Right lobe of liver (tissue), 6 donors: ENCODE results near the gene ITPRID2. TPM values are rescaled to one million over a fixed set of nuclear protein-coding genes. Genes with fewer than 3 reads are reported as not detected.

Source experiments
- ATAC-seq, 4 donors: fragments of 200-7000 bp; cut with Tn5 transposase; one replicate each; pipeline ENCODE4 v1.9.1; 2020; ENCODE audit warnings: mild to moderate bottlenecking in 4 of 4, moderate library complexity in 4 of 4
- DNase-seq, 3 donors: peaks; one replicate each; pipeline ENCODE4 v3.0.0-alpha.2; 2020
- H3K27ac ChIP-seq, 3 donors: fragments of 200-600 bp; one replicate each; pipeline ENCODE4 v1.8.0; 2022
- H3K27me3 ChIP-seq, 2 donors: fragments of 200-600 bp; one replicate each; pipeline ENCODE4 v1.8.0; 2022
- H3K36me3 ChIP-seq, 4 donors: fragments of 200-600 bp; sonication (generic) in 1 of 4; one replicate each; pipeline versions ENCODE4 v1.5.1 to v1.8.0; 2017 to 2022; ENCODE audit warnings: control low read depth in 1 of 4
- H3K4me1 ChIP-seq, 4 donors: fragments of 200-600 bp; sonication (generic) in 1 of 4; one replicate each; pipeline versions ENCODE4 v1.5.1 to v1.8.0; 2017 to 2022; ENCODE audit warnings: control low read depth in 1 of 4
- H3K4me3 ChIP-seq, 3 donors: fragments of 200-600 bp; one replicate each; pipeline ENCODE4 v1.8.0; 2022
- H3K9me3 ChIP-seq, 4 donors: fragments of 200-600 bp; sonication (generic) in 1 of 4; one replicate each; pipeline versions ENCODE4 v1.5.1 to v1.8.0; 2017 to 2022; ENCODE audit warnings: control low read depth in 1 of 4
- POLR2A ChIP-seq: fragments of 450-650 bp; IDR thresholded peaks from one replicate; pipeline ENCODE4 v1.6.1; 2017; ENCODE audit warnings: antibody characterized with exemption, mild to moderate bottlenecking
- WGBS: methylation state at CpG from one replicate; pipeline ENCODE4 v1.1.6; 2018; ENCODE audit warnings: low coverage, low lambda C conversion rate; ENCODE audit not compliant: insufficient coverage; ENCODE audit errors: missing lambda C conversion rate; 5-methylcytosine and 5-hydroxymethylcytosine counted together
- intact Hi-C, 2 donors: fragments of 100-400 bp; cut with DNase I; formaldehyde crosslinking; loops; one replicate each; pipeline versions ENCODE4 v1.11.2 to v1.14.1; 2022
- long read RNA-seq: library from polyadenylated mRNA; unstranded; transcript quantifications from one replicate; pipeline ENCODE4 v2.0.0, GENCODE V29; 2019
- total RNA-seq, 6 experiments: library from RNA; depleted of rRNA in 2 of 6; stranded (reverse); fragments of >200 nt in 2 of 6; fragmentation: NEBNext Ultra II Directional in 3 of 6; extraction: Animal tissue kit (Norgen Biotek cat#: 25700) in 3 of 6; gene quantifications; one replicate each; pipeline versions ENCODE4 v1.1.0 to v1.2.4, GENCODE V29; 2016 to 2023
- TF ChIP-seq, protein P1 (sequence below), 4 donors: fragments of 200-600 bp in 3 of 4; fragments of 450-650 bp in 1 of 4; IDR thresholded peaks; one replicate each; pipeline versions ENCODE4 v1.5.1 to v1.8.0; 2016 to 2022; ENCODE audit warnings: antibody characterized with exemption in 4 of 4, mild to moderate bottlenecking in 2 of 4
- donor health status: DM: no; HTN: yes; CAD: no.
- donor health status: DM: no; HTN: no; CAD: no.
- donor health status: DM: no; HTN: no; CAD: no.
- donor health status: DM: no; HTN: yes; CAD: no.
- donor health status: DM: no; HTN: yes; CAD: no.

The ITPRID2 gene
- total RNA-seq, result 100 to 1,000 TPM in 2 of 6 experiments, 10 to 100 TPM in 4; 49.4 to 129 (median 74.5) TPM
- long read RNA-seq, full-length matches to known transcripts, result 2 of 7 reads
- long read RNA-seq, partial matches to known transcripts, result 4 of 7 reads
- long read RNA-seq, other reads (novel, unspliced or antisense), result 1 of 7 reads

DNA sequence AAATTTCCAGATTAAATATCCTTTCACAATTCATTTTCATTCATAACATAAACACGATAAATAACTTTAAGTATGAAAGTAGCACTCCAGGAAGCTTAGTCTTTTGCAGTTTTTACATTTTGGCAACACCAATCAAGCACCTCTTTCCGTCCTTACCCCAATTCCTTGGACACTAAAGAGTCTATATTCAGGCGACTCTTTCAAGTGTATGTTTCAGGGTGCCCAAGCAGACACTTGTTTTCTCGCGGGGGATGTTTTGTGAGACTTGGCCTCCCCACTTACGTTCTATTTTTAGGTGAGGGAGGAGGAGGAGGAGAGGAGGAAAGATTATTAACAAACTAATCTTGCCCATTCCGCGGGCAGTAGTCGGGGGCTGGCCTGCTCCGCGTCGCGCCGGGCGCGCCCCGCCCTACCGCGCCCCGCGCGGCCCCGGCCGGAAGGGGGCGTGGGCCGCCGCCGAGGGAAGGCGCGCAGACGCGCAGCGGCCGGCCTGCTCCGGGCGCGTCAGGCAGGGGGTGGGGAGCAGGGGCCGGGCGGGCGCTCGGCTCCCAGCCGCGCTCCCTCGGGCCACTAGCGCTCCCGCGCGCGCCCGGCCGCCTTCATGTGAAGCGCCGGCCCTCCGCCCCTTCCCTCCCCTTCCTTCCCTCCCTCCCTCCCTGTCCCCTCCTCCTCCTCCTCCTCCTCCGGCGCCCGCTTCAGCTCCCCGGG lies at the start of gene ITPRID2:
ITPRID2 (plus strand) TSS at position 473 of the 708 bp plus-strand sequence. CDS start 337 bp downstream, outside the sequence.
- Histone ChIP-seq H3K4me3 (peak within 1 kb of the TSS; percentile 79 to 80 (median 80)), H3K27ac (peak within 1 kb of the TSS; percentile 95), H3K36me3 (no peaks in the 10 kb centered on the region), H3K27me3 (no peaks in the 10 kb centered on the region), H3K9me3 (no peaks in the 10 kb centered on the region), H3K4me1 (peaks cover 0 to 24% (median 11%) of the 10 kb centered on the region in 4 donors)
- 0% methylated on average over 24 of the region's 58 CpGs for WGBS
- TF ChIP-seq POLR2A, result no peak
- TF ChIP-seq, protein P1, sequence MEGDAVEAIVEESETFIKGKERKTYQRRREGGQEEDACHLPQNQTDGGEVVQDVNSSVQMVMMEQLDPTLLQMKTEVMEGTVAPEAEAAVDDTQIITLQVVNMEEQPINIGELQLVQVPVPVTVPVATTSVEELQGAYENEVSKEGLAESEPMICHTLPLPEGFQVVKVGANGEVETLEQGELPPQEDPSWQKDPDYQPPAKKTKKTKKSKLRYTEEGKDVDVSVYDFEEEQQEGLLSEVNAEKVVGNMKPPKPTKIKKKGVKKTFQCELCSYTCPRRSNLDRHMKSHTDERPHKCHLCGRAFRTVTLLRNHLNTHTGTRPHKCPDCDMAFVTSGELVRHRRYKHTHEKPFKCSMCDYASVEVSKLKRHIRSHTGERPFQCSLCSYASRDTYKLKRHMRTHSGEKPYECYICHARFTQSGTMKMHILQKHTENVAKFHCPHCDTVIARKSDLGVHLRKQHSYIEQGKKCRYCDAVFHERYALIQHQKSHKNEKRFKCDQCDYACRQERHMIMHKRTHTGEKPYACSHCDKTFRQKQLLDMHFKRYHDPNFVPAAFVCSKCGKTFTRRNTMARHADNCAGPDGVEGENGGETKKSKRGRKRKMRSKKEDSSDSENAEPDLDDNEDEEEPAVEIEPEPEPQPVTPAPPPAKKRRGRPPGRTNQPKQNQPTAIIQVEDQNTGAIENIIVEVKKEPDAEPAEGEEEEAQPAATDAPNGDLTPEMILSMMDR (IDR thresholded peaks at IDR 0.05), result peak; percentile 4 to 61 (median 30)
- peak; percentile 91 to 93 (median 92) for DNase-seq
- ATAC-seq, result peak; percentile 89 to 97 (median 92)
- intact Hi-C loops, result no loop called here

DNA sequence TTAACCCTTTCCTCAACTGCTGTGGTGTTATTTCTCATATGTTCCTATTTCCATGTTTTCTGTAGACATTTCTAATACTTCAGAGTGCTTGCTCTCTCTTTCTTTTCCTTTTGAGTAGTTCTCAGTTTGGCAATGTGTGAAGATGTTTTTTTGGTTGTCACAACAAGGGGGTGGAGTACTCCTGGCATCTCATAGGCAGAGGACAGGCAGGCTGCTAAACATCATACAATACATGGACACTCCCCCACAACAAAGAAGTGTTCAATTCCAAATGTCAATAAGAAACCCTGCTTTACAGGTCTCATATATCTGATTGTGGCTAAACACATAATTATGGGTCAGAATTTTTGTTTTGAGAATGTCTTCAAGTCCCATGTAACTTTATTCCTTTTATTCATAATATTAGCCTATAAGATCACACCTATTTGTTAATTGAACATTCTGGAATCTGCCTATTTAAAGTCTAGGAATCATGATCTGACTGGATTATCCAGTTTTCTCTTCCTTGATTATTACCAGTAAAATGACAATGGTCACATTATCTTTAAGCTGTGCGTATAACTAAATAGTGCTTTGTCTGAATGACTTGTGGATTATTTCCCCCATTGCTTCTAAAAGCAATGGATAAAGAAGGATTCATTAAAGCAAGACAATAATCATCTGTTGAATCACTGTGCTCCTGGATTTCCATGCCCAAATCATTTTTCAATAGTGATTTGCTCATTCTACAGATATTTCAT lies 46.8 kb upstream of the ITPRID2 start:
- no peaks in the 10 kb centered on the region for H3K9me3 ChIP-seq
- no peaks in the 10 kb centered on the region for H3K36me3 ChIP-seq
- no peak overlapping the region for H3K27ac ChIP-seq
- 100% methylated on average over 1 of the region's 1 CpG for WGBS
- intact Hi-C loops, result no loop called here
- no peaks in the 10 kb centered on the region for H3K27me3 ChIP-seq
- peaks cover 0 to 8% (median 0%) of the 10 kb centered on the region in 4 donors for H3K4me1 ChIP-seq
- DNase-seq (no peak), ATAC-seq (no peak)
- H3K4me3 ChIP-seq, result no peak overlapping the region
- TF ChIP-seq, protein P1 (IDR thresholded peaks at IDR 0.05), result no peak
- no peak for TF ChIP-seq POLR2A

DNA sequence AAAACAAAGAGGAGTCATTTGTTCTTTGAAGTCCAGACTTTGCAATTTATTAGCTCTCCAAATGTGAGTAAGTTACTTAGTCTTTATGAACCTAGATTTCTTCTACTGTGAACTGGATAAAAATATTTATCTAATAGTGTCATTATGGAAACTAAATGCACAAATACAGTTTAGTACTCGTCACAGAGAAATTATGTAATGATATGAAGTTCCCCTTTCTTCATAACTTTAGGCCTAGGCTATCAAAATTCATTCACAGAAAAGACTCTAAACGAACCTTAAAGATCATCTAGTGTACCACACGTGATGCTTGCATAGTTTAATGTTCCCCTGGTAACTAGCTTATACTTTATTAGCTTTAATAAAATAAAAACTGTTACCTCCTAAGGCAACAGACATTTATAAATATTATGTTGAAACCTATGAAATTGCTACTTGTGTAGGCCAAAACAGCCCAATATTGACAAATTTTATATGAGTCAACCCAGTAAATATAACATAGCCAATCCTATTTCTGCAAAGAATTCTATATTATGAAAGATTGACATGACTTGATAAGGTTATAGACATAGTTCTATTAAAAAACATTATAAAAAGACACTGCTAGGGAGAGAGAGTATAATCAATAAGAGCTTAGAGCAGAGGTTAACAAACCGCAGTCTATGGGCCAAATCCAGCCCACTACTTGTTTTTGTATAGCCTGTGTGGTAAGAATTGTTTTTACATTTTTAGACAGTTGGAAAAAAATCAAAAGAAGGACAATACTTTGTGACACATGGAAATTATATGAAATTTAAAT lies 44.9 kb upstream of the ITPRID2 start:
- TF ChIP-seq POLR2A, result no peak
- TF ChIP-seq, protein P1 (IDR thresholded peaks at IDR 0.05), result no peak
- Histone ChIP-seq H3K4me3 (no peak overlapping the region), H3K9me3 (no peaks in the 10 kb centered on the region), H3K27me3 (no peaks in the 10 kb centered on the region), H3K4me1 (peaks cover 0 to 8% (median 0%) of the 10 kb centered on the region in 4 donors), H3K36me3 (no peaks in the 10 kb centered on the region), H3K27ac (no peak overlapping the region)
- DNase-seq, result no peak
- ATAC-seq, result peak; percentile 62 to 82 (median 69)
- intact Hi-C loops, result no loop called here
- 18% methylated on average over 4 of the region's 4 CpGs for WGBS

DNA sequence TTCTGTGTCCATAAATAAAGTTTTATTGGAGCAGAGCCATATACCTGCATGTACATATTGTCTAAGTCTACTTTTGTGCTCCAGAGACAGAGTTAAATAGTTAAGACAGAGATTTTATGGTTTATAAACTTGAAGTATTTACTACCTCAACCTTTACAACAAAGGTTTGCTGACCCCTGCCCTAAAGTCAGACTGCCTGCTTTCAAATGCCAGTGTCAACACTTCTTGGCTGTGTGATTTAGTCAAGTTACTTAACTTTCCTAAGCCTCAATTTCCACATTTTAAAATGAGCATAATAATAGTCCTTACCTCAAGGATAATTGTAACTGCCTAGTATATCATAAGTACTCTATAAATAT lies 44.4 kb upstream of the ITPRID2 start:
- DNase-seq, result no peak
- no peaks in the 10 kb centered on the region for H3K36me3 ChIP-seq
- H3K4me1 ChIP-seq, result peaks cover 0 to 8% (median 0%) of the 10 kb centered on the region in 4 donors
- no peaks in the 10 kb centered on the region for H3K9me3 ChIP-seq
- no peak overlapping the region for H3K4me3 ChIP-seq
- TF ChIP-seq, protein P1 (IDR thresholded peaks at IDR 0.05), result no peak
- TF ChIP-seq POLR2A, result no peak
- no peak overlapping the region for H3K27ac ChIP-seq
- ATAC-seq, result peak in 1 of 4 donors; percentile 30
- no peaks in the 10 kb centered on the region for H3K27me3 ChIP-seq
- intact Hi-C loops, result no loop called here
